ENCODE measurements around the gene ACAA2.

The ACAA2 gene

DNA sequence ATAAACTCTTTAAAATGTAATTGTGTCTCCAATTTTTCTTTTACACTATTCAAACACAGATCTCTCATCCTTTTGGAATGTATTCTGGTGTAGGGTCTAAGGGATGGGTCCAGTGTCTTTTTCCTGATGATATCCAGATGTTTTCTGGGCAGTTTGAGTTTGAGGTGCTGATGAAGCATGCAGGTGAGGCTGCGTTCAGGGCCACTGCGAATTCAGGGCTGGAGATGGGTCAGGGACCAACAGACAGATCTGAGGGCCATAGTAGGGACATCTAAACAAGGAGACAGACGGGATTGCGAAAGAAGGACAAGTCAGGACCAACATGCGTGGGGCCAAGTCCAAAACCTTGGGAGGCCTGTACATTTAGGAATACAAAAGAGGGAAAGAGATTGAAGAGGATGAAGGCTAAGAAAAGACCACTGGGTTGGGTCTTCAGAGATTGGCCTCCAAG, 70.2 kb downstream of the ACAA2 start:
- no peak for DNase-seq (ENCODE audit: low read depth, low spot score)

DNA sequence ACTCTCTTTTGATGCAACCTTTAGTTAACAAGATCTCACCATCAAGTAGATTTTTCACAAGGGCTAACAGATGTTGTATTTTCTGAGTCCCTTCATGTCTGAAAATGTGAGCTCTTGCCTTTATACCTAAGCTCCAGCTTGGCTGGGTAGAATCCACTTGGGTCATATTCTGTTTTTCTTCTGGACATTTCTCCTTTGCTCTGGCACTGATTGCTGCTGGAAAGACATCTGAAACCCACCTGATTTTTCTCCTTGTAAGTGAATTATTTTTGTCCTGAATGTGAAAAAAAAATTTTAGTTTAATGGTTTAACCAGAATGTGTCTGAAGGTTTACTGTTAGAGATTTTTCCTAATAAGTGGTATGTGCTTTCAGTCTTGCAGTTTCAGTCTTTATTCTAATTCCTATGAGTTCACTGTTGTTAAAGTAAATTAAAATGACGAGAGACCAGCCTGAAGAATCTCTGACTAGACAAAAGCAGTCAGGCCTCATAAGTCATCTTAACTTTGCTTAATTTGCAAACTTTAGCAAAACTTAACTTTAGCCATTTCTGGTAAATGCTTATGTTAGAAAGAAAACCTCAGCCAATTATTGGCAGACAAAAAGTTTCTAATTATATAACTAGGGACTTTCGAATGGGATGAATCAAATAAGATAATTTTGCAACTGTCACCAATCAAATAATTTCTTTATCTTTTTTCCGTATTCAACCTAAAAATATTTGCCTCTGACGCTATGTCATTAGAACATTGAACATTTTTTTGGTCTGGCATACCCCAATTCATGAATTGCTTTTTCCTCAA, 70.8 kb downstream of the ACAA2 start:
- no peak for DNase-seq (ENCODE audit: low read depth, low spot score)

DNA sequence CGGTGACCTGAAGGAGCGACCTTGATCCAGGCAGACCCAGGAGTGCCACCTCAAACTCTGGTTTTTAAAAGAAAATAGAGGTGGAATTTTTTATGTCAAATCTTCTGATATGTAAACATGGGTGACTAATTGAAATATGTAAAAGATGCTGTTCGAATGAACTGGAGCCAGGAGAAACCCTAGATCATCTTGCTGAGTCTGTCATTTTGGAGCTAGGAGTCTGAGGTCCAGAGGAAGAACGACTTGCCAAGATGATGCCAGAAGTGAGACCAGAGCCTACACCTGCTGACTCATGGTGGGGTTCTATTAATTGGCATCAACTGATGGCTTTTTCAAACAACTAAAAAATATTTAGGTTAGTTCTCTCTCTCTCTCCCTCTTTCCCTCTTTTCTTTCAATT, 74.1 kb downstream of the ACAA2 start:
- DNase-seq (ENCODE audit: low read depth, low spot score), result no peak

DNA sequence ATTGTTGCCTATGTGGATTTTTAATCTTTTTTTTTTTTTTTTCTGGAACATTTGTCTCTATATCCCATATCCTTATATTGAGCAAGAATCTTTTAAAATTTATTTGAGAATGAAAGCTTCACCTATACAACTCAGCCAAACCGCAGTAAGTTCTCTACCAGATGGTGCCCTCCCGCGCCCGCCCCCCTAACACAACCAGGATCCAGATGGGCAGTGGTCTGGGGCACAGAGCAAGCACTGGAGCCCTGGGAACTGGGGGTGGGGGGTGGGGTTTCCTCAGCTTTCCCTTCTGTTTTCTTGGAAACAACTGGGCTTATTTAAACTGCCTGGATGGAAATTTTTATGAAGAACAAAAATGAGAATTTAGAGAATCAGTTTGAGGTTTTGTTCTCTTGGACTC, 74.6 kb downstream of the ACAA2 start:
- no peak for DNase-seq (ENCODE audit: low read depth, low spot score)

GRCh38 chr18:49734836-49735235, 78.5 kb downstream of the ACAA2 start:
- no peak for DNase-seq (ENCODE audit: low read depth, low spot score)

DNA sequence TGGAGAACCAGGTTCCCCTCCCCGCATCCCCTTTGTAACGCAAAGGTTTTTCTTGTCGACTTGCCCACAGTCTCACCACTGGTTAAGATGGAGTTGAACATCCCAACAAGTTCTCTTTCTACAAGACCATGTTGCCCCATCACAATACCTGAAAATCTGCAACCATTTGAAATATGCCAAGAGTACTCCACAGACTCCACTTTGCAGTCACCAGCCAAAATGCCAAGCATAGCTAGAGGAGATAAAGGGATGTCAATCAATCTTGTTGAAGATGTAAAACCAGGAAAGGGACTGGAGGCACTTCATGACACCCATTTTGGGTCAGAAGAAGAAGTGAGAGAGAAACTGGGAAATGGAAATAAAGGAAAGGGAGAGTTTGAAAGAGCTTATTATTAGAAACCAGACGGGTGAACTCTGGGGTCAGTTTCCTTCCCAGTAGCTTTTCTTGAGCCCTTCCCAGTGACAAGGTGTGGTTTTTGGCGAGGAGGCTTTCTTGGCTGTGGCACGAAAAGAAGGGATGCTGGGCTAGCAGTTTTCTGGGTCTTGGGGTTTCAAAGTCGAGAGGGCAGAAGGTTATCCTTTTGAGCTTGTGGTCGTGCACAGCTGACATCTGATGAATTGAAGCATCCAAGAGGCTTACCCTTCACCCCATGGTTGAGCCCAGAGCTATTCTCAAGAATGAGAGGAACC, 79.3 kb downstream of the ACAA2 start:
- DNase-seq (ENCODE audit: low read depth, low spot score), result no peak

- no peak for DNase-seq (ENCODE audit: low read depth, low spot score)
Measured at GRCh38 chr18:49733321-49733720, 80.0 kb downstream of the ACAA2 start.
